Measurements from ENCODE around the gene MEA1.
"Not testable (repeated sequence)": the region's sequence is repeated elsewhere in the genome, so short reads cannot be mapped to it uniquely, and the experiment has no call there.

MEA1 gene

GRCh38 chr6:43013843-43014433 lies at the start of gene MEA1, which contains the start of gene KLHDC3:
Gene MEA1 (minus strand): TSS chr6:43013946. CDS start chr6:43013813, 133 bp downstream.
Gene KLHDC3 (plus strand): TSS chr6:43014249. CDS start chr6:43017193, 2,944 bp downstream.
- peak; percentile 98 for DNase-seq (ENCODE audit: low read depth)

- DNase-seq (ENCODE audit: low read depth): no peak
Observed at GRCh38 chr6:43062818-43063217, 49.1 kb upstream of the MEA1 start.

- no peak for DNase-seq (ENCODE audit: low read depth)
Observed at GRCh38 chr6:43061861-43062260, 48.1 kb upstream of the MEA1 start.

GRCh38 chr6:43060755-43061633 lies 47.2 kb upstream of the MEA1 start:
- no peak for DNase-seq (ENCODE audit: low read depth)

- no peak for DNase-seq (ENCODE audit: low read depth)
Observed at GRCh38 chr6:43060034-43060754, 46.4 kb upstream of the MEA1 start.

- DNase-seq (ENCODE audit: low read depth): peak; percentile 94
Observed at GRCh38 chr6:43059168-43060033, 45.7 kb upstream of the MEA1 start, which contains the start of the genes KLC4 and MRPL2. Gene KLC4 (plus strand): TSS chr6:43059631. CDS start chr6:43061336, 1,705 bp downstream. Gene MRPL2 (minus strand): TSS chr6:43059434. CDS start chr6:43059381, 53 bp downstream.

- no peak for DNase-seq (ENCODE audit: low read depth)
Observed at GRCh38 chr6:43058531-43058930, 44.8 kb upstream of the MEA1 start.

- no peak for DNase-seq (ENCODE audit: low read depth)
Observed at GRCh38 chr6:43055966-43056365, 42.2 kb upstream of the MEA1 start.

- DNase-seq (ENCODE audit: low read depth): no peak
Observed at GRCh38 chr6:43054206-43054943, 40.6 kb upstream of the MEA1 start.

- peak; percentile 89 for DNase-seq (ENCODE audit: low read depth)
Observed at GRCh38 chr6:43053545-43054205, 39.9 kb upstream of the MEA1 start, which contains the start of gene CUL7. Gene CUL7 (minus strand): TSS chr6:43053851. CDS start chr6:43052788, 1,063 bp downstream.

- no peak for DNase-seq (ENCODE audit: low read depth)
Observed at GRCh38 chr6:43052842-43053544, 39.2 kb upstream of the MEA1 start.

- DNase-seq (ENCODE audit: low read depth): no peak
Observed at GRCh38 chr6:43052225-43052841, 38.6 kb upstream of the MEA1 start.

- no peak for DNase-seq (ENCODE audit: low read depth)
Observed at GRCh38 chr6:43050981-43051380, 37.2 kb upstream of the MEA1 start.

GRCh38 chr6:43047998-43048397 lies 34.3 kb upstream of the MEA1 start:
- no peak for DNase-seq (ENCODE audit: low read depth)

GRCh38 chr6:43045371-43045930 lies 31.7 kb upstream of the MEA1 start:
- DNase-seq (ENCODE audit: low read depth): no peak

GRCh38 chr6:43043310-43043709 lies 29.6 kb upstream of the MEA1 start:
- DNase-seq (ENCODE audit: low read depth): no peak

GRCh38 chr6:43041475-43041874 lies 27.7 kb upstream of the MEA1 start:
- DNase-seq (ENCODE audit: low read depth): not testable (repeated sequence)

- DNase-seq (ENCODE audit: low read depth): no peak
Observed at GRCh38 chr6:43040542-43041257, 27.0 kb upstream of the MEA1 start.
